Measurements from ENCODE around the gene TBC1D22A.
A peak's percentile ranks its signal among the peaks of the same experiment; 100 is the strongest.

The TBC1D22A gene

DNA sequence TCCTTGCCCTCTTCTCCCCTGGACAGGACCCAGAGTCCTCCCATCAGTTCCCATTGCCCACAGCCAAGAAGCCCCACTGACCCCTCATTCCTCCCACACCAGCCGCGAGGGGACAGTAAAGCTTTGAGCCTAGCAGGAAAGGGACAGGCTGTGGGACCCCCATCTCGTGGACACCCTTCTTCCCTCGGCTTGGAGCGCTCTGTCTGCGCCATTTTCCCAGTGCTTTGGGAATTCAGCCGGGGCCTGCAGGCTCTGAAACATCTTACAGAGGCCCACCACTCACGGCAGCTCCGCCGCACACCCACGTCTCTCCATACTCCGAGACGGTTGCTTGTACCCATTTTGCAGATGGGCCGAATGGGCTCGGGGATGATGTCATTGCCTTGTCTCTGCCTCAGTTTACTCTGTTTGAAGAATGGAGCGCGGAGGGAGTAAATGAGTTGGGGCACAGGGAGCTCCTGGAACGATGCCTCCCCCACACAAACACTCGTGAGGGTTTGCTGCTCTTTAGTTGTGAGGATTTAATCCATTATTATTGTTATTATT lies 447.7 kb downstream of the TBC1D22A start:
- no peak for DNase-seq

- DNase-seq: no peak
Observed at GRCh38 chr22:47210686-47211085, 448.2 kb downstream of the TBC1D22A start.

DNA sequence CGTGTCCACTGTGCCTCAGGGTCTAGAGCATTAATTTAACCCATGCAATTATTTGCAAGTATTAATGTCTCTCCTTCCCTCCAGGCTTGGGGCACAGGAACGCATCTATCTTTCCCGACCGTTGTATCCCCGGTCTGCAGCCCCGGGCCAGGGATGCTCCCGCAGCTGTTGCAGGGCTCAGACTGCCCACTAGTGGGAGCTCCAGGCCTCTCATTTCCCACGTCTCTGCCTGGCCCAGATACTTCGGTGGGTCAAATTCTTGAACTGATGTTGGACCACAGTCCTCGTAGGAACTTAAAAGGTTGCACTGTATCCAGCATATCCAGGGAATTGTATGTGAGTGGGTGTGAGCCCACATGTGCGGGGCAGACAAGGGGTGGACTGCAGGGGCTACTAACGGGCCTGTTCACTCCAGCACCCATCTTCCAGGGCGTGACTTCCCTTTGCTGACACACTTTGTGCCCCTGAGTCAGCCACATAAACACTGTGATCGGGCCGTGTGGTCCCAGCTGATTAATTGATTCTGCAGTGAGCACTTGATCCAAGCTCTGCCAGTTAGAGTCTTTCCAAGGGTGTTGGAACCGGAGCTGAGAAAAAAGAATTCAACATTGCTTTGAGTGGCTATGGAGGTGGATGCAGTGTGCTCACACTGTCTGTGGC lies 451.3 kb downstream of the TBC1D22A start:
- DNase-seq: peak; percentile 9 to 39

DNA sequence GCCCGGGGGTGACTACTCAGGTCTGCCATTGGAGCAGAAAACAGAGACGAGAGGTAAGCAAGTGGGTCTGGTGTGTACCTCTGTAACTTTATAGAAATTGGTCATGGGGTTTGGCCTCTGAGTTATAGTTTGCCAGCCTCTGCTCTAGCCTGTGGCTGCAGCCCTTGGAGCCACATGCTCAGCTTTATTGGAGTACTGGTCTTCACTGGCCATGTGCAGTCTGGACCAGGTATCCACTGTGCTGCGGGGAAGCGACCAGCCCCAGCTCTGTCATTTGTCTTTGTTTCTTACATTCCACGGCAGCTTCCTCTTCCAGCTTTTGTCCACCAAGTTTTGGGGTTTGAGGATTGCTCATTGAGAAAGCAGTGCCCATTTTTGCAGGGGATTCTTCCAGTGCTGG lies 453.4 kb downstream of the TBC1D22A start:
- DNase-seq: no peak

GRCh38 chr22:47218671-47219070 lies 456.2 kb downstream of the TBC1D22A start:
- DNase-seq: no peak

- no peak for DNase-seq
Observed at GRCh38 chr22:47219789-47220188, 457.3 kb downstream of the TBC1D22A start.

GRCh38 chr22:47220752-47221151 lies 458.3 kb downstream of the TBC1D22A start:
- DNase-seq: no peak

DNA sequence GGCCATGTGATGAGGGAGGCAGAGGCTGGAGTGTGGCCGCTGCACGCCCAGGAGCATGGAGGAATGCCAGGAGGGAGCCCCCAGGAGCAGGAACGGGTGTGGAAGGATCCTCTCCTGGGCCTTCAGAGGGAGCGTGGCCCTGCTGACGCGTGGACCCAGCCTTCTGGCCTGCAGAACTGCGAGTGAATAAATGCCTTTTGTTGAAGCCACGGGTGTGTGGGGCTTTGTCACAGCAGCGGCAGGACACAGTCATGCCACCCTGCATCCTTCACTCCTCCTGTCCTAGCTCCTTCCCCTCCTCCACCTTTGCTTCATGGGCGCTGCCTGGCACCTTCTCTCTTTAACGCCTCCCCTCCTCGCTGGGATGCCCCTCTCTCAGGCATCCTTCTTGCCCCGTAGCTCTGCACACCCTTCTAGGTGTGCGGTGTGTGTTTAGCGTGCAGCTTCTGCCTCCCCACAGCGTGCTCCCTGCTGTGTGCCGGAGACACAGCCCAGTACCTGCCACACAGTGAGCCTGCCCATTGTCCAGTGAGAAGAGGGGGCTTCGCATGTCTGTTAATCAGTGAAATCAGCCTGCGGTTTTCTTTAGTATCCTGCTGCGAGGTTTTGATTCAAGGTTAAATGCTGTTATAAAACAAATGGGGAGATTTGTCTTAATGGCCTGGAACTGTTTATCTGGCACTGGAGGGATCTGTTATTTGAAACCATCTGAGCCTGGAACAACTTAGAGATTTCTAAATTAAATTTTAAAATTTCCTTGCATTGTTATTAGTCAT lies 459.6 kb downstream of the TBC1D22A start:
- DNase-seq: no peak

Data from NCI-H446 (cell line).